Panc1 (cell line): ENCODE measurements around the gene PHTF1. TPM values are rescaled to one million over a fixed set of nuclear protein-coding genes. Genes with fewer than 3 reads are reported as not detected.

Experiments used
- ATAC-seq: fragments of 200-7000 bp; cut with Tn5 transposase; 2 replicates; pipeline ENCODE4 v1.9.1; 2020; ENCODE audit warnings: mild to moderate bottlenecking, moderate library complexity
- BruUV-seq: library from RNA; stranded (reverse); fragments of 400-500 nt; replicated peaks from 2 replicates; lab custom pipeline; 2021; lab: Mats Ljungman, UMichigan
- CTCF ChIA-PET: fragments of 300-600 bp; sonication (Branson Sonifier 250); formaldehyde crosslinking; loops from one replicate; lab custom pipeline; 2022; ENCODE audit warnings: antibody characterized with exemption; lab: Charles Lee
- POLR2A ChIA-PET: fragments of 300-600 bp; sonication (Branson Sonifier 250); formaldehyde crosslinking; loops from one replicate; lab custom pipeline; 2022; ENCODE audit warnings: antibody characterized with exemption; lab: Charles Lee
- DNase-seq: peaks from one replicate; pipeline ENCODE4 v3.0.0-alpha.2; 2010; ENCODE audit warnings: low read depth, low spot score
- H3K27ac ChIP-seq: 2 replicates; pipeline ENCODE4 v1.5.1; 2011; ENCODE audit warnings: mild to moderate bottlenecking, low read length, inconsistent platforms
- H3K27me3 ChIP-seq: fragments of 200-500 bp; sonication (Bioruptor generic); 2 replicates; pipeline ENCODE4 v1.6.0; 2014; ENCODE audit warnings: low read length, inconsistent platforms; ENCODE audit not compliant: control insufficient read depth, insufficient read depth
- H3K36me3 ChIP-seq: fragments of 200-500 bp; sonication (Bioruptor generic); 2 replicates; pipeline ENCODE4 v1.5.1; 2014; ENCODE audit warnings: inconsistent platforms, mild to moderate bottlenecking, low read length, moderate library complexity; ENCODE audit not compliant: control insufficient read depth, insufficient read depth
- H3K4me1 ChIP-seq: 2 replicates; pipeline ENCODE4 v1.5.1; 2011; ENCODE audit warnings: inconsistent platforms, mild to moderate bottlenecking, low read length, moderate library complexity; ENCODE audit not compliant: control insufficient read depth, insufficient read depth
- H3K4me3 ChIP-seq, 2 experiments: 2 replicates each; pipeline ENCODE4 v1.5.1; 2011 to 2012; ENCODE audit warnings: low read depth in 2 of 2, low read length in 2 of 2, mild to moderate bottlenecking in 2 of 2, inconsistent platforms in 1 of 2, moderate library complexity in 1 of 2
- H3K9me3 ChIP-seq: fragments of 200-500 bp; sonication (Bioruptor generic); 2 replicates; pipeline ENCODE4 v1.5.1; 2014; ENCODE audit warnings: low read depth, mild to moderate bottlenecking, inconsistent platforms, low read length, moderate library complexity; ENCODE audit not compliant: control insufficient read depth, insufficient read depth
- CTCF ChIP-seq: fragments of 450-650 bp; IDR thresholded peaks from 2 replicates; pipeline ENCODE4 v1.5.1; 2017; ENCODE audit warnings: mild to moderate bottlenecking
- POLR2AphosphoS5 ChIP-seq: IDR thresholded peaks from 2 replicates; pipeline ENCODE4 v1.6.1; 2012; ENCODE audit warnings: mild to moderate bottlenecking, low read depth, low read length, moderate library complexity
- SIN3A ChIP-seq: IDR thresholded peaks from 2 replicates; pipeline ENCODE4 v1.6.1; 2012; ENCODE audit warnings: low read depth, mild to moderate bottlenecking, low read length, moderate library complexity, borderline replicate concordance; ENCODE audit not compliant: insufficient read depth
- TCF7L2 ChIP-seq: IDR thresholded peaks from 2 replicates; pipeline ENCODE4 v1.6.1; 2011; ENCODE audit warnings: mild to moderate bottlenecking, low read depth, low read length, inconsistent platforms
- in situ Hi-C: cut with HindIII; loops from 2 replicates; pipeline ENCODE4 v1.10.0; 2016; ENCODE audit warnings: low sequenced_read_pairs, low pct_unique_long_range_greater_than_20kb
- intact Hi-C: fragments of 100-400 bp; cut with micrococcal nuclease; formaldehyde crosslinking; loops from one replicate; pipeline ENCODE4 v1.10.0; 2022; ENCODE audit not compliant: unreplicated experiment
- total RNA-seq: library from RNA; stranded (reverse); gene quantifications from one replicate; pipeline ENCODE4 v1.2.1, GENCODE V29; 2021; ENCODE audit not compliant: unreplicated experiment
- TF ChIP-seq, protein P1 (sequence below), 2 experiments: IDR thresholded peaks; 2 replicates each; pipeline ENCODE4 v1.6.1; 2011 to 2012; ENCODE audit warnings: low read depth in 2 of 2, control low read depth in 1 of 2, low read length in 1 of 2, mild to moderate bottlenecking in 1 of 2, moderate library complexity in 1 of 2; ENCODE audit not compliant: insufficient read depth in 1 of 2

The PHTF1 gene
- total RNA-seq, 1 experiment from 2014 or later: 32.0 TPM

DNA sequence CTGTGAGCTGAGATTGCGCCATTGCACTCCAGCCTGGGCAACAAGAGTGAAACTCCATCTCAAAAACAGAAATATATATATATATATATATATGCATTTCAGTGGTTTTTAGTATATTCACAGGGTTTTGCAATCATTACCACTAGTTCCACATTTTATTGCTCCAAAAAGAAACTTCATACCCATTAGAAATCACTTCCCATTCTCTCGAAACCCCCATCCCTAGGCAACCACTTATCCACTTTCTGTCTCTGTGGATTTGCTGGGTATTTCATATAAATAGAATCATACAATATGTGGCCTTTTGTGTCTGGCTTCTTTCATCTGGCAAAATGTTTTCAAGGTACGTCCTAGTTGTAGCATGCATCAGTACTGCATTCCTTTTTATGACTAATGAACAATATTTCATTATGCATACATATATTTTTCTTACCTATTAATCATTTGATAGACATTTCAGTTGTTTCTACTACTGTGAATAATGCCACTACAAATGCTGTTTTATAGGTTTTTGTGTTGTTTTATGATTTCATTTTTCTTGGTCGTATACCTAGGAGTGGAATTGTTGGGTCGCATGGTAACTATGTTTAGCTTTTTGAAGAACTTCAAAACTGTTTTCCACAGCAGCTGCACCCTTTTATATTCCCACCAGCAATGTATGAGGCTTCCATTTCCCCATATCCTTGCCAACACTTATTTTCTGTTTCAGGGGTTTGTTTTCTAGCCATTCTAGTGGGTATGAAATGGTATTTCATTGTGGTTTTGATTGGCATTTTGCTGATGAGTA is 95.9 kb downstream of the PHTF1 start:
- H3K27me3 ChIP-seq: no peaks in the 10 kb centered on the region
- CTCF ChIA-PET: no interaction called here
- H3K4me1 ChIP-seq: no peaks in the 10 kb centered on the region
- no peaks in the 10 kb centered on the region; the same call in 1 of the 2 replicates for H3K36me3 ChIP-seq
- in situ Hi-C loops (no loop called here), intact Hi-C loops (no loop called here)
- no peak for TF ChIP-seq TCF7L2
- TF ChIP-seq, protein P1, sequence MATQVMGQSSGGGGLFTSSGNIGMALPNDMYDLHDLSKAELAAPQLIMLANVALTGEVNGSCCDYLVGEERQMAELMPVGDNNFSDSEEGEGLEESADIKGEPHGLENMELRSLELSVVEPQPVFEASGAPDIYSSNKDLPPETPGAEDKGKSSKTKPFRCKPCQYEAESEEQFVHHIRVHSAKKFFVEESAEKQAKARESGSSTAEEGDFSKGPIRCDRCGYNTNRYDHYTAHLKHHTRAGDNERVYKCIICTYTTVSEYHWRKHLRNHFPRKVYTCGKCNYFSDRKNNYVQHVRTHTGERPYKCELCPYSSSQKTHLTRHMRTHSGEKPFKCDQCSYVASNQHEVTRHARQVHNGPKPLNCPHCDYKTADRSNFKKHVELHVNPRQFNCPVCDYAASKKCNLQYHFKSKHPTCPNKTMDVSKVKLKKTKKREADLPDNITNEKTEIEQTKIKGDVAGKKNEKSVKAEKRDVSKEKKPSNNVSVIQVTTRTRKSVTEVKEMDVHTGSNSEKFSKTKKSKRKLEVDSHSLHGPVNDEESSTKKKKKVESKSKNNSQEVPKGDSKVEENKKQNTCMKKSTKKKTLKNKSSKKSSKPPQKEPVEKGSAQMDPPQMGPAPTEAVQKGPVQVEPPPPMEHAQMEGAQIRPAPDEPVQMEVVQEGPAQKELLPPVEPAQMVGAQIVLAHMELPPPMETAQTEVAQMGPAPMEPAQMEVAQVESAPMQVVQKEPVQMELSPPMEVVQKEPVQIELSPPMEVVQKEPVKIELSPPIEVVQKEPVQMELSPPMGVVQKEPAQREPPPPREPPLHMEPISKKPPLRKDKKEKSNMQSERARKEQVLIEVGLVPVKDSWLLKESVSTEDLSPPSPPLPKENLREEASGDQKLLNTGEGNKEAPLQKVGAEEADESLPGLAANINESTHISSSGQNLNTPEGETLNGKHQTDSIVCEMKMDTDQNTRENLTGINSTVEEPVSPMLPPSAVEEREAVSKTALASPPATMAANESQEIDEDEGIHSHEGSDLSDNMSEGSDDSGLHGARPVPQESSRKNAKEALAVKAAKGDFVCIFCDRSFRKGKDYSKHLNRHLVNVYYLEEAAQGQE (IDR thresholded peaks at IDR 0.05; ENCODE audit: insufficient read depth in 1 of 2, low read depth in 2 of 2, low read length in 1 of 2): no peak
- TF ChIP-seq POLR2AphosphoS5: no peak
- TF ChIP-seq SIN3A: no peak
- no peak for TF ChIP-seq CTCF
- ATAC-seq (no peak), DNase-seq (no peak)
- no peak overlapping the region for H3K4me3 ChIP-seq
- H3K27ac ChIP-seq: no peak overlapping the region
- H3K9me3 ChIP-seq: no peaks in the 10 kb centered on the region
- POLR2A ChIA-PET: no interaction called here
- no TSS peak for BruUV-seq

- no peaks in the 10 kb centered on the region for H3K4me1 ChIP-seq
- no peak for DNase-seq
- no peaks in the 10 kb centered on the region for H3K9me3 ChIP-seq
- H3K4me3 ChIP-seq: no peak overlapping the region
- in situ Hi-C loops (no loop called here), intact Hi-C loops (no loop called here)
- no peaks in the 10 kb centered on the region for H3K27me3 ChIP-seq
- H3K27ac ChIP-seq: no peak overlapping the region
- TF ChIP-seq POLR2AphosphoS5 (no peak), TCF7L2 (no peak), CTCF (no peak), SIN3A (no peak)
- TF ChIP-seq, protein P1 (IDR thresholded peaks at IDR 0.05; ENCODE audit: insufficient read depth in 1 of 2, low read depth in 2 of 2, low read length in 1 of 2): no peak
- ChIA-PET CTCF (no interaction called here), POLR2A (no interaction called here)
- BruUV-seq: no TSS peak
- no peak for ATAC-seq
- H3K36me3 ChIP-seq: no peaks in the 10 kb centered on the region; the same call in 1 of the 2 replicates
Observed at GRCh38 chr1:113662101-113662500, 97.2 kb downstream of the PHTF1 start.
